RWPE2 (cell line): ENCODE measurements around the gene MPPED1.

ENCODE experiments used
- ATAC-seq: fragments of 200-7000 bp; cut with Tn5 transposase; 3 replicates; pipeline ENCODE4 v1.9.1; 2021; ENCODE audit warnings: low read depth
- DNase-seq: peaks from one replicate; pipeline ENCODE4 v3.0.0-alpha.2; 2020; ENCODE audit warnings: low spot score
- H3K27ac ChIP-seq: fragments of 450-650 bp; 2 replicates; pipeline ENCODE4 v1.5.1; 2017; ENCODE audit warnings: mild to moderate bottlenecking; ENCODE audit not compliant: poor library complexity, severe bottlenecking
- H3K27me3 ChIP-seq: fragments of 250-450 bp; sonication (Bioruptor Pico); 2 replicates; pipeline ENCODE4 v1.5.1; 2021; ENCODE audit warnings: mild to moderate bottlenecking, moderate library complexity; ENCODE audit not compliant: insufficient read depth, poor library complexity, severe bottlenecking
- H3K36me3 ChIP-seq: fragments of 250-450 bp; sonication (Bioruptor Pico); 2 replicates; pipeline ENCODE4 v1.5.1; 2020; ENCODE audit warnings: low read depth, mild to moderate bottlenecking, moderate library complexity
- H3K4me1 ChIP-seq: fragments of 250-450 bp; sonication (Bioruptor Pico); 2 replicates; pipeline ENCODE4 v1.5.1; 2021; ENCODE audit warnings: mild to moderate bottlenecking, moderate library complexity; ENCODE audit not compliant: insufficient read depth, poor library complexity, severe bottlenecking
- H3K4me3 ChIP-seq: fragments of 250-450 bp; sonication (Bioruptor Pico); 2 replicates; pipeline ENCODE4 v1.5.1; 2021; ENCODE audit warnings: mild to moderate bottlenecking, moderate library complexity; ENCODE audit not compliant: severe bottlenecking
- H3K9me3 ChIP-seq: fragments of 250-450 bp; sonication (Bioruptor Pico); 2 replicates; pipeline ENCODE4 v1.5.1; 2021; ENCODE audit warnings: mild to moderate bottlenecking, moderate library complexity; ENCODE audit not compliant: severe bottlenecking
- CTCF ChIP-seq: fragments of 450-650 bp; IDR thresholded peaks from one replicate; pipeline ENCODE4 v1.5.1; 2017; ENCODE audit warnings: mild to moderate bottlenecking, moderate library complexity; ENCODE audit not compliant: poor library complexity, severe bottlenecking

The MPPED1 gene

GRCh38 chr22:43446037-43446803, 34.4 kb downstream of the MPPED1 start:
- Histone ChIP-seq H3K27ac (no peak overlapping the region), H3K36me3 (no peaks in the 10 kb centered on the region), H3K27me3 (no peaks in the 10 kb centered on the region), H3K9me3 (no peaks in the 10 kb centered on the region), H3K4me3 (no peak overlapping the region), H3K4me1 (no peaks in the 10 kb centered on the region)
- peak; percentile 35; the same call in 1 of the 3 replicates for ATAC-seq
- TF ChIP-seq CTCF, result no peak
- DNase-seq, result no peak

GRCh38 chr22:43446916-43447315, 35.1 kb downstream of the MPPED1 start:
- ATAC-seq (peak; percentile 51; the same call in 1 of the 3 replicates), DNase-seq (no peak)
- no peak for TF ChIP-seq CTCF
- no peaks in the 10 kb centered on the region for H3K27me3 ChIP-seq
- H3K36me3 ChIP-seq, result no peaks in the 10 kb centered on the region
- H3K4me3 ChIP-seq, result no peak overlapping the region
- H3K4me1 ChIP-seq, result no peaks in the 10 kb centered on the region
- no peak overlapping the region for H3K27ac ChIP-seq
- H3K9me3 ChIP-seq, result no peaks in the 10 kb centered on the region

GRCh38 chr22:43447380-43447779, 35.6 kb downstream of the MPPED1 start:
- Histone ChIP-seq H3K36me3 (no peaks in the 10 kb centered on the region), H3K4me3 (no peak overlapping the region), H3K9me3 (no peaks in the 10 kb centered on the region), H3K4me1 (no peaks in the 10 kb centered on the region), H3K27ac (no peak overlapping the region), H3K27me3 (no peaks in the 10 kb centered on the region)
- DNase-seq (no peak), ATAC-seq (no peak)
- no peak for TF ChIP-seq CTCF

- no peak for TF ChIP-seq CTCF
- H3K4me3 ChIP-seq, result no peak overlapping the region
- ATAC-seq (no peak), DNase-seq (no peak)
- H3K4me1 ChIP-seq, result no peaks in the 10 kb centered on the region
- no peaks in the 10 kb centered on the region for H3K27me3 ChIP-seq
- no peak overlapping the region for H3K27ac ChIP-seq
- H3K36me3 ChIP-seq, result no peaks in the 10 kb centered on the region
- no peaks in the 10 kb centered on the region for H3K9me3 ChIP-seq
These were observed 36.2 kb downstream of the MPPED1 start for GRCh38 chr22:43448048-43448447.

GRCh38 chr22:43449205-43449830, 37.5 kb downstream of the MPPED1 start:
- Histone ChIP-seq H3K27me3 (no peaks in the 10 kb centered on the region), H3K36me3 (no peaks in the 10 kb centered on the region), H3K9me3 (no peaks in the 10 kb centered on the region), H3K27ac (no peak overlapping the region), H3K4me3 (no peak overlapping the region), H3K4me1 (no peaks in the 10 kb centered on the region)
- DNase-seq (no peak), ATAC-seq (no peak)
- TF ChIP-seq CTCF, result no peak
